Suprapubic skin (tissue), 4 donors: ENCODE data around the gene AP4S1. TPM values are rescaled to one million over a fixed set of nuclear protein-coding genes. Genes with fewer than 3 reads are reported as not detected.

Experiments
- DNase-seq, 2 donors: peaks; one replicate each; pipeline ENCODE4 v3.0.0-alpha.2; 2019; ENCODE audit warnings: low spot score in 2 of 2
- H3K27ac ChIP-seq: fragments of 200-600 bp; sonication (generic); one replicate; pipeline ENCODE4 v1.5.1; 2019
- H3K27me3 ChIP-seq: fragments of 200-600 bp; sonication (generic); one replicate; pipeline ENCODE4 v1.5.1; 2019
- H3K36me3 ChIP-seq: fragments of 200-600 bp; sonication (generic); one replicate; pipeline ENCODE4 v1.5.1; 2019
- H3K4me1 ChIP-seq: fragments of 200-600 bp; sonication (generic); one replicate; pipeline ENCODE4 v1.5.1; 2019
- H3K4me3 ChIP-seq: fragments of 200-600 bp; sonication (generic); one replicate; pipeline ENCODE4 v1.5.1; 2019; ENCODE audit warnings: mild to moderate bottlenecking
- H3K9me3 ChIP-seq: fragments of 200-600 bp; sonication (generic); one replicate; pipeline ENCODE4 v1.5.1; 2019
- CTCF ChIP-seq, 2 donors: fragments of 200-600 bp in 1 of 2; fragments of 450-650 bp in 1 of 2; sonication (generic) in 1 of 2; IDR thresholded peaks; one replicate each; pipeline ENCODE4 v1.5.1; 2016 to 2019; ENCODE audit warnings: antibody characterized with exemption in 2 of 2, mild to moderate bottlenecking in 1 of 2, moderate library complexity in 1 of 2
- EP300 ChIP-seq: sonication (generic); formaldehyde crosslinking; IDR thresholded peaks from one replicate; pipeline ENCODE4 v1.6.1; 2017; ENCODE audit warnings: antibody characterized with exemption
- POLR2A ChIP-seq, 2 donors: fragments of 450-650 bp; IDR thresholded peaks; one replicate each; pipeline ENCODE4 v1.6.1; 2017; ENCODE audit warnings: antibody characterized with exemption in 2 of 2, mild to moderate bottlenecking in 2 of 2, moderate library complexity in 2 of 2
- POLR2AphosphoS5 ChIP-seq, 3 donors: sonication (generic); formaldehyde crosslinking; IDR thresholded peaks; one replicate each; pipeline ENCODE4 v1.6.1; 2017; ENCODE audit warnings: antibody characterized with exemption in 3 of 3
- WGBS: methylation state at CpG from one replicate; pipeline ENCODE4 v1.1.5; 2018; 5-methylcytosine and 5-hydroxymethylcytosine counted together
- total RNA-seq, 4 donors: library from RNA; depleted of rRNA; stranded (reverse); fragments of >200 nt; gene quantifications; one replicate each; pipeline ENCODE4 v1.1.0, GENCODE V29; 2016

The AP4S1 gene
- total RNA-seq, 4 donors from 2014 or later, result 4.5 to 7.4 (median 5.2) TPM

GRCh38 chr14:31009836-31010574 lies 15.4 kb upstream of the AP4S1 start:
- Histone ChIP-seq H3K4me3 (no peak overlapping the region), H3K36me3 (peaks cover 8% of the 10 kb centered on the region), H3K27ac (no peak overlapping the region), H3K4me1 (no peaks in the 10 kb centered on the region), H3K27me3 (no peaks in the 10 kb centered on the region), H3K9me3 (no peaks in the 10 kb centered on the region)
- DNase-seq, result no peak
- no peak for TF ChIP-seq POLR2AphosphoS5 (IDR thresholded peaks at IDR 0.05)
- TF ChIP-seq POLR2A (IDR thresholded peaks at IDR 0.05), result no peak
- no peak for TF ChIP-seq EP300
- no peak for TF ChIP-seq CTCF (IDR thresholded peaks at IDR 0.05)
- 95% methylated on average over 3 of the region's 3 CpGs for WGBS

DNA sequence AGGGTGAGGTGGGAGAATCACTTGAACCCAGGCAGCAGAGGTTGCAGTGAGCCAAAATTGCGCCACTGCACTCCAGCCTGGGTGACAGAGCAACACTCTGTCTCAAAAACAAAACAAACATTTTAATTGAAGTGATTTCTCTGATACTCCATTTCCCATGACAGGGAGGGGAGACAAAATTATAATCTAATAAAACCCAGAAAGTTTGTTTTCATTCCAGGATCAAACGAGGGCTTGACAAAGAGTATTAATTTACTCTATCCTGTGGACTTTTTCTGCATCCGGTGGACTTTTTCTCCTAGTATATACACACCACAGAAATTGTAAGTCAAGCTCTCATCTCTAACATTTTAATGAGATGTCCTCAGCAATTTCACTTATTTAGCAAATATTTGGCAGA lies 14.5 kb upstream of the AP4S1 start:
- Histone ChIP-seq H3K4me1 (no peaks in the 10 kb centered on the region), H3K9me3 (no peaks in the 10 kb centered on the region), H3K36me3 (peaks cover 6% of the 10 kb centered on the region), H3K27me3 (no peaks in the 10 kb centered on the region), H3K27ac (no peak overlapping the region), H3K4me3 (no peak overlapping the region)
- WGBS, result 84% methylated on average over 3 of the region's 3 CpGs
- TF ChIP-seq POLR2AphosphoS5 (IDR thresholded peaks at IDR 0.05) (no peak), CTCF (IDR thresholded peaks at IDR 0.05) (no peak), EP300 (no peak), POLR2A (IDR thresholded peaks at IDR 0.05) (no peak)
- DNase-seq, result no peak

- Histone ChIP-seq H3K36me3 (peaks cover 3% of the 10 kb centered on the region), H3K27ac (no peak overlapping the region), H3K4me3 (no peak overlapping the region), H3K4me1 (no peaks in the 10 kb centered on the region), H3K9me3 (no peaks in the 10 kb centered on the region), H3K27me3 (no peaks in the 10 kb centered on the region)
- no peak for TF ChIP-seq POLR2A (IDR thresholded peaks at IDR 0.05)
- TF ChIP-seq CTCF (IDR thresholded peaks at IDR 0.05), result no peak
- TF ChIP-seq POLR2AphosphoS5 (IDR thresholded peaks at IDR 0.05), result no peak
- no peak for TF ChIP-seq EP300
- no peak for DNase-seq
- 98% methylated on average over 4 of the region's 4 CpGs for WGBS
Observed at GRCh38 chr14:31013841-31014240, 11.6 kb upstream of the AP4S1 start.

GRCh38 chr14:31018057-31018645 lies 7.3 kb upstream of the AP4S1 start:
- peaks cover under 1% of the 10 kb centered on the region for H3K4me1 ChIP-seq
- DNase-seq, result no peak
- peaks cover 8% of the 10 kb centered on the region for H3K36me3 ChIP-seq
- TF ChIP-seq CTCF (IDR thresholded peaks at IDR 0.05) (no peak), EP300 (no peak), POLR2AphosphoS5 (IDR thresholded peaks at IDR 0.05) (no peak), POLR2A (IDR thresholded peaks at IDR 0.05) (no peak)
- H3K27me3 ChIP-seq, result no peaks in the 10 kb centered on the region
- WGBS, result 91% methylated on average over 6 of the region's 6 CpGs
- no peak overlapping the region for H3K27ac ChIP-seq
- H3K4me3 ChIP-seq, result no peak overlapping the region
- no peaks in the 10 kb centered on the region for H3K9me3 ChIP-seq

- no peak for TF ChIP-seq EP300
- no peak for TF ChIP-seq CTCF (IDR thresholded peaks at IDR 0.05)
- no peak for TF ChIP-seq POLR2A (IDR thresholded peaks at IDR 0.05)
- no peak for TF ChIP-seq POLR2AphosphoS5 (IDR thresholded peaks at IDR 0.05)
- no peaks in the 10 kb centered on the region for H3K27me3 ChIP-seq
- no peak overlapping the region for H3K4me3 ChIP-seq
- H3K9me3 ChIP-seq, result no peaks in the 10 kb centered on the region
- DNase-seq, result no peak
- peaks cover 8% of the 10 kb centered on the region for H3K36me3 ChIP-seq
- 87% methylated on average over 8 of the region's 8 CpGs for WGBS
- H3K27ac ChIP-seq, result no peak overlapping the region
- peaks cover 19% of the 10 kb centered on the region for H3K4me1 ChIP-seq
Observed at GRCh38 chr14:31020834-31021575, 4.4 kb upstream of the AP4S1 start.
